Smooth muscle cell of the brain vasculature (primary cell): ENCODE measurements around the gene APOD.
"Not testable (repeated sequence)": the region's sequence is repeated elsewhere in the genome, so short reads cannot be mapped to it uniquely, and the experiment has no call there.

ENCODE experiments used
- DNase-seq: peaks from one replicate; pipeline ENCODE4 v3.0.0-alpha.2; 2012; ENCODE audit warnings: low read depth, low spot score

Gene APOD

DNA sequence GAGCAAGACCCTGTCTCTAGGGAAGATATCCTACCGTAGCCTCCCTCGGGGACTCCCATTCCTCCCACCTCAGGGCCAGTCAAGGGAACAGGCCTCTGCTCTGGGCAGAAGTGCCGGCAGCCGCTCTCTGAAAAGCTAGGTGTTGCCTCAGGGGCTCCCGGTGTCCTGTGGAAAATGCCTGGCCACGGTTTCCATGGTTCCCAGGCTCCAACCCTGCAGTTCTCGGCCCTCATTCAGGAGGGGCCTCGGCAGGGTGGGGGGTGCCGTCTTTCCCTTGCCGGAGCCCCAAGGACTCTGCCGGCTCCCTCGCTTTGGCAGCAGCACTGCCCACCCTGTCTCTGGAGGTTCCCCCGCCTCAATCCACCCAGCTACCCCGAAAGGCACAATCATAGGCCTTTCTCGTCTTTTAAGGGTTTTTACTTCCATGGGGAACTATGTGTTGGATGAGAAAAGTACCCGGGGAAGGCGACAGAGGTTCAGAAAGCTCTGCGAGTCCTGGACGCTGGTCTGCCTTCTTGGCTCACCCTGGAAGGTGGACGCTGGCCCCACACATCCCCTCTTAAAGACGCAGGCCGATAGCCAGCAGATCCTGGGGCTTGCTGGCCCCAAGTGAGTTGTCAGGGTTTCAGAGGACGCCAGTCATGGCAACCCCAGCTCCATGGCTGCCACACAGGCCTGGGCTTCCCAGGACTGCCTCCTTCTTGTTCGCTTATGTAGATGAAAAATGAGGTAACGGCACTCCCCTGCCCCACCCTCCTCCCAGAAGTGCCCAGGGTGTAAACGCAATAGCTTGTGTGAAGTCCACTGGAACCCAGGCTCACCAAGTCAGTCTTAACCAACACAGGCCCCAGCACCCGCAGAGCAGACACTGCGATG, 34.3 kb upstream of the APOD start:
- DNase-seq: not testable (repeated sequence)

GRCh38 chr3:195617134-195617533, 33.4 kb upstream of the APOD start:
- DNase-seq: not testable (repeated sequence)

DNA sequence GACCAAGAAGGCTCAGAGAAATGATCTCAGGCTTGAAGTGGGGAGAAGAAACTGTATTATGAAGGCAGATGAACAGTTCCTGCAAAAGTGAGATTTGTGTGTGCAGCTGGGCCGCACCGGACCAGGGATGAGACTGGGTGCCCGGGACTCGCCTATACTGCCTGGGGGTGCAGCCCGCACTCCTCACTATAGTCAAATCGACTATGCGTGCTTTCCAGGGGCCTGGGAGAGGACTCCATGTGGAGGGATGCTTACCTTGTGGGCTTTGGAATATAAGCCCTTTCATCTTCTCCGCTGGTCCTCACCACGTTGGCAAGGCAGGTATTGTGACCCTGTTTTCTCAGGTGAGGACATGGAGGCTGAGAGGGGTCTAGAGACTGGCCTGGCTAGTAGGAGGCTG, 32.9 kb upstream of the APOD start:
- no peak for DNase-seq

DNA sequence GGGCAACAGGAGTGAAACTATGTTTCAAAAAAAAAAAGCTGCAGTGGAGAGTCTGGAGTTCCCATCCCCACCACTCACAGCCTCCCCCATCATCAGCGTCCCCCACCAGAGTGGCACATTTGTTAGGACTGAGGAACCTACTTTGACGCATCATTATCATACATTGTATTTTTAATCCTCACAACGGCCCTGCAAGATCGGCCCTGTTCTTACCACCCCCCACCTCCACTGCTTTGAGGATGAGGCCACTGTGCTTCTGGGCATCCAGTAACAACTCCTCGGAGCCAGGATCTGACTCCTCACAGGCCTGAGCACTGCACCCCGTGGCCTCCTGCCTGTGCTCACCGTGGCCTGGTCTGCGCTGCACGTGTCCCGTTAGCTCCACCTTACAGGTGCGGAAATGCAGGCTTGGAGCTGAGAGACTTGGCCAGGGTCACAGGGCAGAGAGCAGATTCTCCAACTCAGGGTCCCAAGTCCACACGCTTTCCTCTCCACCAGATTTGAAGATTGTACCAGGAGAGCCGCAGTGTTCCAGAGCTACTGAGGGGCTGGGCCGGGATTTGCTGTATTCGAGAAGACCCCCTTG, 32.3 kb upstream of the APOD start:
- DNase-seq: not testable (repeated sequence)

GRCh38 chr3:195614672-195615504, 31.1 kb upstream of the APOD start:
- not testable (repeated sequence) for DNase-seq

- no peak for DNase-seq
Observed at GRCh38 chr3:195613468-195614069, 29.8 kb upstream of the APOD start.

DNA sequence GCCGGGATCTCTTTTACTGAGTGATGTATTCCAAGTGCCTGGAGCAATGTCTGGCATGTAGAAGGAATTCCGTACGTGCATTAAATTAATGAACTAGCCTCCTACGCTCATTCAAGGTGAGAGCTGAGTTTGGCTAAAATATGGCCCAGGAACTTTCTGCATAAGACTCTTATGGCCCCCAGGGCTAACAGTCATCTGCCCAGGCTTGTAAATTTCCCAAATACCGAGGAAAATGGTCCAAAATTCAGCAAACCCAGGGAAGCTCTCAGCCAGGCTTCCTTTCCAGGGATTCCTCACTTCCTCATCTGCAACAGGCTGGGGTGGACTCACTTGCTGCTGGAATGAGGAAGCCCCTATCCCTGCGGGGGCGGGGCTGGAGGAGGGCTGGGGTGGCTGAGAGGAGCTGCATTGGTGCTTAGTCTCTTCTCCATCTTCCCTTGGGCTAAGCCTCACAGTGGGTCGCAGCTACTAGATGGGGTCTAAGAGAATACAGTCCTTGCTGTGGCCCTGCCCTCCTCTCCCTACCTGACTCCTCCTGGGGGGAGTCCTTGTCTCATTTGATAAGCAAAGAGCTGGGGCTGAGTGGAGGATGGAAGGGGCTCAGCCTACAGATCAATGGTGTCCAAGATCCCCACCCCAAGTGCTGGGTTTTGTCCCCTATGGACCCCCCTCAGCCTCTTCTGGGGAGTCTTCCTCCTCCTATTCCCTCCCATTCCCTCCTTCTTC, 28.5 kb upstream of the APOD start:
- DNase-seq: no peak

DNA sequence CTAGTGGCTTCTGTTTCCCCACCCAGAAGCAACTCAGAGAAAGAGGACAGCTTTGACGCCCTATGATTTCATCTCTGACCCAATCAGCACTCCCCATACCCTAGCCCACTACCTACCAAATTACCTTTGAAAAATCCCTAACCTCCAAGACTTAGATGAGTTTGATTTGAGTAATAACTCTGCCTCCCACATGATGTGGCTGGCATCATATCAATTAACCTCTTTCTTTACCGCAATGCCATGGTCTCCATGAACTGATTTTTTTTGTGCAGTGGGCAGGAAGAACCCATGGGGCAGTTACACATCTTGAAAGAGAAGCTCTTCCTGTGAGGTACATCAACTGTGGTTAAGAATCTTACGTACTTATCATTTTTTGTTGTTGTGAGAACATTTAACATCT, 25.5 kb upstream of the APOD start:
- DNase-seq: no peak

DNA sequence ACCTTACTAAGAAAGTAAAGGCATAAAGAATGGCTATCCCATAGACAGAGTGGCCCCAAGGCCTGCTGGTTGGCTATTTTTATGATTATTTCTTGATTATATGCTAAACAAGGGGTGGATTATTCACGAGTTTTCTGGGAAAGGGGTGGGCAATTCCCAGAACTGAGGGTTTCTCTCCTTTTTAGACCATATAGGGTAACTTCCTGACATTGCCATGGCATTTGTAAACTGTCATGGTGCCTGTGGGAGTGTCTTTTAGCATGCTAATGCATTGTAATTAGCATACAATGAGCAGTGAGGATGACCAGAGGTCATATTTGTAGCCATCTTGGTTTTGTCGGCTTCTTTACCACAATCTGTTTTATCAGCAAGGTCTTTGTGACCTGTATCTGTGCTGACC, 18.0 kb upstream of the APOD start:
- not testable (repeated sequence) for DNase-seq

DNA sequence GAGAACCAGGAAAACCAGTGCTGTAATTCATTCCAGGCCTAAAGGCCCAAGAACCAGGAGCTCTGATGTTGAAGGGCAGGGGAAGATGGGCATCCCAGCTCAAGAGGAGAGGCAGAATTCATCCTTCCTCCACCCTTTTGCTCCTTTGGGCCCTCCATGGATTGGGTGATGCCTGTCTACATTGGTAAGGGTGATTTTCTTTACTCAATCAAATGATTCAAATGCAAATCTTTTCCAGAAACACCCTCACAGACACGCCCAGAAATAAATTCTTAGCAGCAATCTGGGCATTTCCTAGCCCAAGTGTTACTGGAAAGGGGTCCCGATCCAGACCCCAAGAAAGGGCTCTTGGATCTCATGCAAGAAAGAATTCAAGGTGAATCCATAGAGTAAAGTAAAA, 17.6 kb upstream of the APOD start:
- no peak for DNase-seq

DNA sequence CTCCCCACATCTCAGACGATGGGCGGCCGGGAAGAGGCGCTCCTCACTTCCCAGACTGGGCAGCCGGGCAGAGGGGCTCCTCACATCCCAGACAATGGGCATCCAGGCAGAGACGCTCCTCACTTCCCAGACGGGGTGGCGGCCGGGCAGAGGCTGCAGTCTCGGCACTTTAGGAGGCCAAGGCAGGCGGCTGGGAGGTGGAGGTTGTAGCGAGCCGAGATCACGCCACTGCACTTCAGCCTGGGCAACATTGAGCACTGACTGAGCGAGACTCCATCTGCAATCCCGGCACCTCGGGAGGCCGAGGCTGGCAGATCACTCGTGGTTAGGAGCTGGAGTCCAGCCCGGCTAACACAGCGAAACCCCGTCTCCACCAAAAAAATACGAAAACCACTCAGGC, 16.2 kb upstream of the APOD start:
- DNase-seq: not testable (repeated sequence)

GRCh38 chr3:195599516-195599915, 15.8 kb upstream of the APOD start:
- not testable (repeated sequence) for DNase-seq

- peak; percentile 54 for DNase-seq
Observed at GRCh38 chr3:195597848-195598247, 14.1 kb upstream of the APOD start.

DNA sequence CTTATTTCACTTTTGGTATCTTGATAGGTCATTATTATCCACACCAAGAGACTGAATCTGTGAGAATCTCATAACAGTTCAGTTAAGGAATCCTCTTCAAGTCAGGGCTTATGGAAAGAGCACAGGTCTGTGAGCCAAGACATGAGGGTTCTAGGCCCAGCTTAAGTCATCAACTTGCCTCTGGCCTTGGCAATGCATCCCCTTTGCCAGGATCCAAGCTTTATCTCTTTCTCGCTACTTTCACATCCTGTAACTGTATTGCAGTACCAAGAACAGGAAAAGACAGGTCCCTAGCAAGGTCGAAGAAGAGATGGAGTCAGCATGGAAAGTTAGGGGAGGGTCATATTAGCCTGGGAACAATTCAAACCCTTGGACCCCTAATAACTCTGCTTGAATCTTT, 13.5 kb upstream of the APOD start:
- no peak for DNase-seq

DNA sequence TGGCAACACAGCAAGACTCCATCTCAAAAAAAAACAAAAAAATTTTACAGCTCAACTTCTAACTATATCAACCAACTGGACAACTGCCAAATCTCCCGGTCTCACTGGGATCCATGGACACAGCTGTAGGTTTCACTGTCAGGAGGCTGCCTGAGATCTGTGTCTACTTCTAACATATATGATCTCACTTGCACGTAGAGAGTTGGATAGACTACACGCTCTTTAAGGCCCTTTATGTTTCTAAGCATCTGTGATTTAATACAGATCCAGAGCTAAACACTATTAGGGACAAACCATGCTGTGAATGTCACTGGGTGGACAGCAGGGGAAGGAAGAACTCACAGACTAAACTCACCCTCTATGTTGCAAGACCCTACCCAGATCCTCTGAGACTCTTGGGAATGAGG, 13.0 kb upstream of the APOD start:
- DNase-seq: peak; percentile 55

DNA sequence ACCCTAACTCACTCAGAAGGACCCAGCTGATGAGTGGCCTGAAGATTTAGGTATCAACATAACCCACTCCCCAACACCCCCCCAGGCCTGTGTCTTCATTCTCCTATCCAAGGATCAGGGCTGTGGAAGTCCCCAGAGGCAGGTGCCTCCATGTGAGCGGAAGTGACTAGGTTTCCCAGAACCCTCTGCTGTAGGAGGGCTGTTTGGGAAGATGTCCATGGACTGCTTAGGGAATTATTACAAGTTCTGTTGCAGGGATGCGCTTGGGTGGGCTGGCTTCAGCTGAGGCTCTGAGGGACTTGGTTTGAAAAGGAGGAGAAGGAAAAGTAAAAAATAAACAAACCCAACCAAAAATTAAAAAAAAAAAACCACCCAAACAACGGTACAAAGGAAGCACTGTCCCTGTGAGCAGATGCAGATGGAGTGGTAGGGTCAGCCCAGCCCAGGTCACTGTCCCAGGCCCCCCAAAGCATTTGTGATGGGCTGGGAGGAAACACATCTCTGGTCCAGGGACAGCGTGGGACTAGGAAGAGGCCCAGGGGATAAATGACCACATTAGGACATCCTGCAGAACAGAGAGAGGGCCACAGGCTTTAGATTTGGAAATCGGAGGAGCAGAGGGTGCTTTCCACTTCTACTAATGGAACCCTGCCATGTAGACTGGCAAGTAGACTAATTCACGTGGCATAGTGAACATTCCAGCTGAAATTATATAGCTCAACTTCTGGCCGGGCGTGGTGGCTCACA, 12.2 kb upstream of the APOD start:
- no peak for DNase-seq

DNA sequence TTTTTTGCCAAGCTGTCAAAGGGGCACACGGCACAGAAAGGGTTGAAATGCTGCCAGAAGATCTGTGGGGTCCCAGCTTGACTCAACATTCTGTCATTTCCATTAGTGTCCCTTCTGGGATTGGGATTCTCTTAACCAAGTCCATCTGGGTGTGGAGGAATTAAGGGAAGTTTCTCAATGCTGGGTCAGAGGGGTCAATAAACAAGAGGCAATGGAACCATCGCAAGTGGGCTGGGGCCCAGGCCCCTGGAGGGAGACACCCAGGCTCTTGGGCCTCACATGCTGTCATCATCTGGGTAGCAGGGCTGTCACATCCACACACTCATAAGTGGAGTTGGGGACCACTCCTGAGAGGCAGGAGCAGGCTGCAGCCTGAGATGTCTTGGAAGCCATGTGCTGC, 8.1 kb upstream of the APOD start:
- no peak for DNase-seq

- DNase-seq: no peak
Observed at GRCh38 chr3:195591220-195591619, 7.5 kb upstream of the APOD start.

- not testable (repeated sequence) for DNase-seq
Observed at GRCh38 chr3:195590381-195590780, 6.6 kb upstream of the APOD start.

DNA sequence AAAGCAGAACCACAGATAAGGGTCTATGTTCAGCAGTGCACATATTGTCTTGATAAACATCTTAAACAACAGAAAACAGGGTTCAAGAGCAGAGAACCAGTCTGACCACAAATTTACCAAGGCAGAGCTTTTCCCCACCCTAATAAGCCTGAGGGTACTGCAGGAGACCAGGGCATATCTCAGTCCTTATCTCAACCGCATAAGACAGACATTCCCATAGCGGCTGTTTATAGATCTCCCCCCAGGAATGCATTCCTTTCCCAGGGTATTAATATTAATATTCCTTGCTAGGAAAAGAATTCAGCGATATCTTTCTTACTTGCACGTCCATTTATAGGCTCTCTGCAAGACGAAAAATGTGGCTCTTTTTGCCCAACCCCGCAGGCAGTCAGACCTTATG, 6.1 kb upstream of the APOD start:
- not testable (repeated sequence) for DNase-seq

DNA sequence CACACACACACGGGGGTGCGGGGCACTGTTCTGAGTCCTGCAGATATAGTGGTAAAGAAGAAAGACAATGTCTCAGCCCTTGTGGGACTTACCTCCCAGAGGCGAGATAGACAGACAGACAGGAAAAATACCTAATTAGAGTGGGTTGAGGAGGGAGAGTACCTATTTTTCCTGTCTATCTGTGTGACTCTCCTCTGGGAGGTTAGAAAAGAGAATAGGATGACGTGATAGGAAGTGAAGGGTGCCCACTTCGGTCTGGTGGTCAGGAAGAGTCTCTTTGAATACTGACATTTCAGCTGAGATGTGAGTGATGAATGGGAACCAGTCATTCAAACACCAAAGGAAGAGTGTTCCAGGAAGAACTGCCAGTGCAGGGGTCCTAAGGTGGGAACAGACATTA, 4.1 kb upstream of the APOD start:
- DNase-seq: no peak
